ENCODE measurements around the gene KPRP. TPM values are rescaled to one million over a fixed set of nuclear protein-coding genes. Genes with fewer than 3 reads are reported as not detected.

The KPRP gene
- total RNA-seq, 1 experiment from 2014 or later, result not detected

DNA sequence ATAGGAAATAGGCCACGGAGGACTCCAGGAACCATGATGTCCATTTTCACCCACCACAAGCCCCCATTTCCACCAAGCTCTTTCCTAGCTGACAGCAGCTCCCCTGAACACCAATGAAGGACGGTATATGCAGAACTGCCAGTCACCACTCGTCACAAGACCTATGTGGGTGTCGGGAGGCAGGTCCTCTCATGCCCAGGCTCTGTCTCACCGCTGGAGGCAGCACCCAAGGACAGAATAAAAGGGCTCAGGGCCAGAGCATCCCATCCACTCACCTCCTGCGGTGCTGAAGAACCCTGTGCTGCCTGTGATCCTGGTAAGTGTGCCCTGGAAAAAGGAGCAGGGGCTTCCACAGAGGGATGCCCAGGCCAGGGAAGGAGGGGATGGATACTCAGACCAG lies 17.1 kb downstream of the KPRP start, which contains the start of gene LCE1F:
Gene LCE1F (plus strand): TSS at position 266 of the 400 bp plus-strand sequence. CDS start 1,232 bp downstream, outside the sequence.
- Histone ChIP-seq H3K36me3 (ENCODE audit: insufficient read depth, low read length, poor library complexity, severe bottlenecking) (no peaks in the 10 kb centered on the region), H3K4me1 (ENCODE audit: insufficient read depth, low read length, poor library complexity, severe bottlenecking) (no peaks in the 10 kb centered on the region), H3K4me3 (ENCODE audit: low read depth, low read length, poor library complexity, severe bottlenecking) (no peak within 1 kb of the TSS), H3K27ac (ENCODE audit: low read depth, low read length, poor library complexity, severe bottlenecking) (no peak within 1 kb of the TSS), H3K9me3 (ENCODE audit: low read depth, low read length, poor library complexity, severe bottlenecking) (no peaks in the 10 kb centered on the region), H3K27me3 (replicated peaks; ENCODE audit: insufficient read depth, low read depth, low read length, poor library complexity) (peaks cover 10% of the 10 kb centered on the region)
- intact Hi-C loops (cut with micrococcal nuclease; ENCODE audit: unreplicated experiment), result no loop called here
- ChIA-PET POLR2A (ENCODE audit: low non-redundant PET) (no interaction called here), CTCF (no interaction called here)
- no peak for DNase-seq (ENCODE audit: low spot score)
- no TSS peak for BruUV-seq (replicated peaks)
- TF ChIP-seq EZH2 (IDR thresholded peaks at IDR 0.05; ENCODE audit: borderline replicate concordance, low read depth, low read length, poor library complexity, severe bottlenecking), result no peak

DNA sequence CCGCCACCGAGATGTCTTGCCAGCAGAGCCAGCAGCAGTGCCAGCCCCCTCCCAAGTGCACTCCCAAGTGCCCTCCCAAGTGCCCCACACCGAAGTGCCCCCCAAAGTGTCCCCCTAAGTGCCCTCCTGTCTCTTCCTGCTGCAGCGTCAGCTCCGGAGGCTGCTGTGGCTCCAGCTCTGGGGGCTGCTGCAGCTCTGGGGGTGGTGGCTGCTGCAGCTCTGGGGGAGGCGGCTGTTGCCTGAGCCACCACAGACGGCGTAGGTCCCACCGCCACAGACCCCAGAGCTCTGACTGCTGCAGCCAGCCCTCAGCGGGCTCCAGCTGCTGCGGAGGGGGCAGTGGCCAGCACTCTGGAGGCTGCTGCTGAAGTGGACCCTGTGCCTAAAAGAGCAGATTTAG lies 18.5 kb downstream of the KPRP start:
- Histone ChIP-seq H3K36me3 (ENCODE audit: insufficient read depth, low read length, poor library complexity, severe bottlenecking) (no peaks in the 10 kb centered on the region), H3K9me3 (ENCODE audit: low read depth, low read length, poor library complexity, severe bottlenecking) (no peaks in the 10 kb centered on the region), H3K27ac (ENCODE audit: low read depth, low read length, poor library complexity, severe bottlenecking) (no peak overlapping the region), H3K27me3 (replicated peaks; ENCODE audit: insufficient read depth, low read depth, low read length, poor library complexity) (peaks cover 20% of the 10 kb centered on the region), H3K4me1 (ENCODE audit: insufficient read depth, low read length, poor library complexity, severe bottlenecking) (no peaks in the 10 kb centered on the region), H3K4me3 (ENCODE audit: low read depth, low read length, poor library complexity, severe bottlenecking) (no peak overlapping the region)
- intact Hi-C loops (cut with micrococcal nuclease; ENCODE audit: unreplicated experiment), result no loop called here
- no peak for DNase-seq (ENCODE audit: low spot score)
- TF ChIP-seq, protein P1, sequence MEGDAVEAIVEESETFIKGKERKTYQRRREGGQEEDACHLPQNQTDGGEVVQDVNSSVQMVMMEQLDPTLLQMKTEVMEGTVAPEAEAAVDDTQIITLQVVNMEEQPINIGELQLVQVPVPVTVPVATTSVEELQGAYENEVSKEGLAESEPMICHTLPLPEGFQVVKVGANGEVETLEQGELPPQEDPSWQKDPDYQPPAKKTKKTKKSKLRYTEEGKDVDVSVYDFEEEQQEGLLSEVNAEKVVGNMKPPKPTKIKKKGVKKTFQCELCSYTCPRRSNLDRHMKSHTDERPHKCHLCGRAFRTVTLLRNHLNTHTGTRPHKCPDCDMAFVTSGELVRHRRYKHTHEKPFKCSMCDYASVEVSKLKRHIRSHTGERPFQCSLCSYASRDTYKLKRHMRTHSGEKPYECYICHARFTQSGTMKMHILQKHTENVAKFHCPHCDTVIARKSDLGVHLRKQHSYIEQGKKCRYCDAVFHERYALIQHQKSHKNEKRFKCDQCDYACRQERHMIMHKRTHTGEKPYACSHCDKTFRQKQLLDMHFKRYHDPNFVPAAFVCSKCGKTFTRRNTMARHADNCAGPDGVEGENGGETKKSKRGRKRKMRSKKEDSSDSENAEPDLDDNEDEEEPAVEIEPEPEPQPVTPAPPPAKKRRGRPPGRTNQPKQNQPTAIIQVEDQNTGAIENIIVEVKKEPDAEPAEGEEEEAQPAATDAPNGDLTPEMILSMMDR (conservative IDR thresholded peaks at IDR 0.05; ENCODE audit: low read depth, low read length), result no peak
- TF ChIP-seq EZH2 (IDR thresholded peaks at IDR 0.05; ENCODE audit: borderline replicate concordance, low read depth, low read length, poor library complexity, severe bottlenecking), result no peak
- CTCF ChIA-PET, result no interaction called here
- BruUV-seq (replicated peaks), result no TSS peak
- POLR2A ChIA-PET (ENCODE audit: low non-redundant PET), result no interaction called here

DNA sequence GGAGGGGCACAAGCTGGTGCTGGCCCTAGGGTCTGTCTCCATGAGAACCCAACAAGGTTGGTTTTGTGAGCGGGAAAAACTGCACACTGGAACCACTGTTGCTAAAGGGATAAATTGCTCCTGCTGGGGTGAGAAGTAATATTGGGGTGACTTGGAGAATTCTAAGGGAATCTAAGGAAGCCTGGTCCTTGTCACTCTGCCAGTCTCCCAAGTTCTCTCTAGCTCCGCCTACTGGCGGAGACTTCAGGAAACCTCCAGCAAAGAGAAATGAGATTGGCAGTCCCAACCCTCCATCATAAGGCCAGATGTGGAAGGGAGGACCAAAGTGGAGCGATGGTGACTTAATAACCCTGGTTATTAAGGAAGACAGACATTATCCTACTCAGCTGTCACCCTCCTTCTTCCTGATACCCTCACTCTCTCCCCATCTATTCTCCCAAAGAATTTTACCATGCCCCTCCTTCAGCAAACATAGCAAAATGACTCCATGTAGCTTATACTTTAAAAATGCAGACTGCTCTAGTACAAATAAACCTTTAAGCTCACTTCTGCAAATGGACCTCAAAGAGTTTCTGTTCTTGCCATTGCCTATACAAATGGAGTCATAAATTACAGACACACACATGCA lies 19.8 kb downstream of the KPRP start:
- Histone ChIP-seq H3K4me1 (ENCODE audit: insufficient read depth, low read length, poor library complexity, severe bottlenecking) (no peaks in the 10 kb centered on the region), H3K9me3 (ENCODE audit: low read depth, low read length, poor library complexity, severe bottlenecking) (no peaks in the 10 kb centered on the region), H3K4me3 (ENCODE audit: low read depth, low read length, poor library complexity, severe bottlenecking) (no peak overlapping the region), H3K36me3 (ENCODE audit: insufficient read depth, low read length, poor library complexity, severe bottlenecking) (no peaks in the 10 kb centered on the region), H3K27me3 (replicated peaks; ENCODE audit: insufficient read depth, low read depth, low read length, poor library complexity) (peaks cover 27% of the 10 kb centered on the region), H3K27ac (ENCODE audit: low read depth, low read length, poor library complexity, severe bottlenecking) (no peak overlapping the region)
- no TSS peak for BruUV-seq (replicated peaks)
- no peak for TF ChIP-seq EZH2 (IDR thresholded peaks at IDR 0.05; ENCODE audit: borderline replicate concordance, low read depth, low read length, poor library complexity, severe bottlenecking)
- TF ChIP-seq, protein P1 (conservative IDR thresholded peaks at IDR 0.05; ENCODE audit: low read depth, low read length), result peak; percentile 60
- ChIA-PET POLR2A (ENCODE audit: low non-redundant PET) (no interaction called here), CTCF (no interaction called here)
- peak; percentile 42 for DNase-seq (ENCODE audit: low spot score)
- intact Hi-C loops (cut with micrococcal nuclease; ENCODE audit: unreplicated experiment), result no loop called here

DNA sequence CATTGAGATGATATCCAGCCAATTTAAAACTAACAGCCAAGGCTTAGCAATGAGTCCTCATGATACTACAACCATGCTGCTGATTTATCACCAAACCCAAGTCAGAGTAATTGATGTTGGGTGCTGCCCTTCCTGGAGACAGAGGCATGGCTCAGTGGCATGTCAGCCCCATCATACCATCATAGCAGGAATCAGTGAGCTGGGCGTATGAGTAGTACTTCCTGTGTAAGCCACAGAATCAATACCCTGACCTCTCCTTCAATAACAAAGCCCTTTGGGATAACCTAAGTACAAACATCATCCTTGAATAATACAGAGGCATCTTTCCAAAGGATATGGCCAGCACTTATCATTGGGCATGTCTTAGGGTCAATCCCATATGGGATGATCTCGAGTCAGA lies 25.3 kb downstream of the KPRP start:
- ChIA-PET CTCF (no interaction called here), POLR2A (ENCODE audit: low non-redundant PET) (no interaction called here)
- no peak overlapping the region for H3K4me3 ChIP-seq (ENCODE audit: low read depth, low read length, poor library complexity, severe bottlenecking)
- no peaks in the 10 kb centered on the region for H3K4me1 ChIP-seq (ENCODE audit: insufficient read depth, low read length, poor library complexity, severe bottlenecking)
- no TSS peak for BruUV-seq (replicated peaks)
- H3K36me3 ChIP-seq (ENCODE audit: insufficient read depth, low read length, poor library complexity, severe bottlenecking), result no peaks in the 10 kb centered on the region
- TF ChIP-seq EZH2 (IDR thresholded peaks at IDR 0.05; ENCODE audit: borderline replicate concordance, low read depth, low read length, poor library complexity, severe bottlenecking), result no peak
- TF ChIP-seq, protein P1 (conservative IDR thresholded peaks at IDR 0.05; ENCODE audit: low read depth, low read length), result no peak
- no peak overlapping the region for H3K27ac ChIP-seq (ENCODE audit: low read depth, low read length, poor library complexity, severe bottlenecking)
- intact Hi-C loops (cut with micrococcal nuclease; ENCODE audit: unreplicated experiment), result no loop called here
- no peak for DNase-seq (ENCODE audit: low spot score)
- no peaks in the 10 kb centered on the region for H3K9me3 ChIP-seq (ENCODE audit: low read depth, low read length, poor library complexity, severe bottlenecking)
- H3K27me3 ChIP-seq (replicated peaks; ENCODE audit: insufficient read depth, low read depth, low read length, poor library complexity), result peaks cover 45% of the 10 kb centered on the region
